GM19193 (cell line): ENCODE measurements around the gene ARX.

Experiments
- POLR2A ChIP-seq: IDR thresholded peaks from 4 replicates; pipeline ENCODE4 v1.6.1; 2011; ENCODE audit not compliant: insufficient read depth, insufficient read length; ENCODE audit errors: extremely low read depth

ARX gene

GRCh38 chrX:24990535-24990934 is 25.2 kb downstream of the ARX start:
- TF ChIP-seq POLR2A = no peak

- TF ChIP-seq POLR2A = no peak
Measured at GRCh38 chrX:24988314-24988713, 27.5 kb downstream of the ARX start.

- TF ChIP-seq POLR2A = no peak
Measured at GRCh38 chrX:24987731-24988130, 28.0 kb downstream of the ARX start.

- no peak for TF ChIP-seq POLR2A
Measured at GRCh38 chrX:24985120-24985519, 30.6 kb downstream of the ARX start.

GRCh38 chrX:24983931-24984330 is 31.8 kb downstream of the ARX start:
- TF ChIP-seq POLR2A = no peak

- TF ChIP-seq POLR2A = no peak
Measured at GRCh38 chrX:24982306-24982965, 33.3 kb downstream of the ARX start.

GRCh38 chrX:24981030-24981429 is 34.7 kb downstream of the ARX start:
- no peak for TF ChIP-seq POLR2A

- no peak for TF ChIP-seq POLR2A
Measured at GRCh38 chrX:24979081-24979480, 36.7 kb downstream of the ARX start.

GRCh38 chrX:24969812-24970211 is 46.0 kb downstream of the ARX start:
- no peak for TF ChIP-seq POLR2A

GRCh38 chrX:24965372-24965771 is 50.4 kb downstream of the ARX start:
- TF ChIP-seq POLR2A = no peak

GRCh38 chrX:24963823-24964222 is 51.9 kb downstream of the ARX start:
- TF ChIP-seq POLR2A = no peak

- TF ChIP-seq POLR2A = no peak
Measured at GRCh38 chrX:24961809-24962208, 54.0 kb downstream of the ARX start.

- no peak for TF ChIP-seq POLR2A
Measured at GRCh38 chrX:24956828-24957227, 58.9 kb downstream of the ARX start.

GRCh38 chrX:24955372-24955930 is 60.3 kb downstream of the ARX start:
- no peak for TF ChIP-seq POLR2A

GRCh38 chrX:24954732-24955131 is 61.0 kb downstream of the ARX start:
- TF ChIP-seq POLR2A = no peak
